Esophagus muscularis mucosa (tissue), 4 donors: ENCODE measurements around the gene TUB. TPM values are rescaled to one million over a fixed set of nuclear protein-coding genes. Genes with fewer than 3 reads are reported as not detected.
A peak's percentile ranks its signal among the peaks of the same experiment; 100 is the strongest.

Source experiments
- DNase-seq: peaks from one replicate; pipeline ENCODE4 v3.0.0-alpha.2; 2017; ENCODE audit errors: extremely low spot score
- H3K27ac ChIP-seq, 4 donors: fragments of 200-600 bp; sonication (generic); replicated peaks in 1 of 4; 1 replicate in 3 of 4; 2 replicates in 1 of 4; pipeline ENCODE4 v1.5.1; 2016 to 2019; ENCODE audit warnings: mild to moderate bottlenecking in 1 of 4
- H3K27me3 ChIP-seq, 4 donors: fragments of 200-600 bp; sonication (generic); one replicate each; pipeline versions ENCODE4 v1.5.1 to v1.6.0; 2016 to 2019
- H3K36me3 ChIP-seq, 4 donors: fragments of 200-600 bp; sonication (generic); one replicate each; pipeline ENCODE4 v1.5.1; 2016 to 2019
- H3K4me1 ChIP-seq, 4 donors: fragments of 200-600 bp; sonication (generic); one replicate each; pipeline ENCODE4 v1.5.1; 2016 to 2019
- H3K4me3 ChIP-seq, 4 donors: fragments of 200-600 bp; sonication (generic); 1 replicate in 2 of 4; 2 replicates in 2 of 4; pipeline ENCODE4 v1.5.1; 2016 to 2019; ENCODE audit warnings: mild to moderate bottlenecking in 4 of 4, moderate library complexity in 1 of 4
- H3K9me3 ChIP-seq, 4 donors: fragments of 200-600 bp; sonication (generic); 1 replicate in 3 of 4; 2 replicates in 1 of 4; pipeline ENCODE4 v1.5.1; 2016 to 2019
- EP300 ChIP-seq: sonication (generic); formaldehyde crosslinking; IDR thresholded peaks from one replicate; pipeline ENCODE4 v1.6.1; 2017; ENCODE audit warnings: antibody characterized with exemption
- POLR2A ChIP-seq: fragments of 450-650 bp; IDR thresholded peaks from one replicate; pipeline ENCODE4 v1.6.1; 2017; ENCODE audit warnings: antibody characterized with exemption, moderate library complexity, mild to moderate bottlenecking, low read depth
- POLR2AphosphoS5 ChIP-seq, 2 donors: sonication (generic); formaldehyde crosslinking; IDR thresholded peaks; one replicate each; pipeline ENCODE4 v1.6.1; 2017; ENCODE audit warnings: antibody characterized with exemption in 2 of 2
- WGBS: methylation state at CpG from one replicate; pipeline ENCODE4 v1.1.5; 2018; 5-methylcytosine and 5-hydroxymethylcytosine counted together
- intact Hi-C: fragments of 100-400 bp; cut with DNase I; formaldehyde crosslinking; loops from one replicate; pipeline ENCODE4 v1.15.1; 2023
- total RNA-seq, 4 donors: library from RNA; depleted of rRNA; stranded (reverse); fragments of >200 nt; gene quantifications; one replicate each; pipeline versions ENCODE4 v1.1.0 to v1.2.1, GENCODE V29; 2016
- TF ChIP-seq, protein P1 (sequence below), 3 experiments: fragments of 200-600 bp in 2 of 3; fragments of 450-650 bp in 1 of 3; sonication (generic) in 2 of 3; IDR thresholded peaks; one replicate each; pipeline ENCODE4 v1.5.1; 2017 to 2019; ENCODE audit warnings: antibody characterized with exemption in 3 of 3, mild to moderate bottlenecking in 2 of 3, moderate library complexity in 1 of 3

The TUB gene
- total RNA-seq, 4 donors from 2014 or later, result 8.3 to 18.3 (median 12.1) TPM

DNA sequence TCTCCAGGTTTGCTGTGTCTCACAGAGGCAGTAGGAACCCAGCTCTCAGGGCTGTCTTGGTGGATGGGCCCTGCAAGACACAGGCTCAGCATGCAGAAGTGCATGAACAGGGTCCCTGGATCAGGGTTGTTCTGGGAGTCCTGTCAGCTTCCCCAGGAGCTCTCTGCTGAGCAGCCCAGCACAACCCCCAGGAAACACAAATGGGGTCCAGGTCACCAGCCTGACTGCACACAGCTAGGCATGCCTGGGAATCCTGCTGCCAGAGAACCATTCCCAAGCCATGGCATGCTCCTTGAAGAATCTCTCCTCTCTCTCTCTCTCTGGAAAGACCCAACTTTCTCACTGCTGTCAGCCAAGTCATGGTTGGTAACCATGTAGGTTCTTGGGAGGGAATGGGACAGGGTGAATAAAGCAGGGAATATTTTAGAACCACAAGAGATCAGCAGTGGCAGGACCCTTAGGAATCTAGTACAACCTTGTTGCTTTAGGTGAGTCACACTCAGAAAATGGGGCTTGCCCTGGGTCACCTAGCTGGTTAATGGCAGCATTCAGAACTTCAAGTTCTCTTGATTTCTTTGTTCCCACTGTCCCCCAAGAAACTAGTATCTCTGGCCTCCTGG lies 21.4 kb downstream of the TUB start:
- Histone ChIP-seq H3K4me3 (no peak overlapping the region), H3K9me3 (no peaks in the 10 kb centered on the region), H3K4me1 (peaks cover 0 to 10% (median 1%) of the 10 kb centered on the region in 4 donors), H3K27me3 (no peaks in the 10 kb centered on the region), H3K27ac (no peak overlapping the region), H3K36me3 (peaks cover 10 to 88% (median 71%) of the 10 kb centered on the region in 4 donors)
- intact Hi-C loops, result no loop called here
- TF ChIP-seq, protein P1, sequence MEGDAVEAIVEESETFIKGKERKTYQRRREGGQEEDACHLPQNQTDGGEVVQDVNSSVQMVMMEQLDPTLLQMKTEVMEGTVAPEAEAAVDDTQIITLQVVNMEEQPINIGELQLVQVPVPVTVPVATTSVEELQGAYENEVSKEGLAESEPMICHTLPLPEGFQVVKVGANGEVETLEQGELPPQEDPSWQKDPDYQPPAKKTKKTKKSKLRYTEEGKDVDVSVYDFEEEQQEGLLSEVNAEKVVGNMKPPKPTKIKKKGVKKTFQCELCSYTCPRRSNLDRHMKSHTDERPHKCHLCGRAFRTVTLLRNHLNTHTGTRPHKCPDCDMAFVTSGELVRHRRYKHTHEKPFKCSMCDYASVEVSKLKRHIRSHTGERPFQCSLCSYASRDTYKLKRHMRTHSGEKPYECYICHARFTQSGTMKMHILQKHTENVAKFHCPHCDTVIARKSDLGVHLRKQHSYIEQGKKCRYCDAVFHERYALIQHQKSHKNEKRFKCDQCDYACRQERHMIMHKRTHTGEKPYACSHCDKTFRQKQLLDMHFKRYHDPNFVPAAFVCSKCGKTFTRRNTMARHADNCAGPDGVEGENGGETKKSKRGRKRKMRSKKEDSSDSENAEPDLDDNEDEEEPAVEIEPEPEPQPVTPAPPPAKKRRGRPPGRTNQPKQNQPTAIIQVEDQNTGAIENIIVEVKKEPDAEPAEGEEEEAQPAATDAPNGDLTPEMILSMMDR (IDR thresholded peaks at IDR 0.05), result no peak
- TF ChIP-seq POLR2AphosphoS5 (IDR thresholded peaks at IDR 0.05) (no peak), POLR2A (no peak), EP300 (no peak)
- DNase-seq, result peak; percentile 60

DNA sequence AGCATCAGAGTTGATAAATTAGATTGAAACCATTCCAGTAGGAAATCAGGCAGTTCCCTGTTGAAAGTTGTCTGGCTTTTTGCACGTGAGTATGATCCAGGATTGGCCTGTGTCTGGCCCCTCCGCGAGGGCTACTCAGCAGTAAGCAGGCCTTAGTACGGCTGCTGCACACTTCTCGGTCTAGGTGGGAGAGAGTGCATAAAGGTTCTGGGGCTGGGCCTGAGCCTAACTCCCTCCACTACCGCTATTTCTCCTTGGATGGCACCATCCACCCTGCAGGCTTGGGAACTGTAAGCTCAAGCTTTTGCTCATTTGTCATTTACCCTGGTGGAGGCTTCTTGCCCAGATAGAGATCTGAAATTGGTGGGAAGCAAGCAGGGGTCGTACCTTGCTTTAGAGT lies 22.0 kb downstream of the TUB start:
- Histone ChIP-seq H3K36me3 (peaks cover 10 to 86% (median 69%) of the 10 kb centered on the region in 4 donors), H3K4me1 (peaks cover 0 to 11% (median 1%) of the 10 kb centered on the region in 4 donors), H3K9me3 (no peaks in the 10 kb centered on the region), H3K27me3 (peaks cover 0 to under 1% (median 0%) of the 10 kb centered on the region in 4 donors), H3K4me3 (no peak overlapping the region), H3K27ac (no peak overlapping the region)
- WGBS, result 87% methylated on average over 3 of the region's 7 CpGs
- intact Hi-C loops, result no loop called here
- no peak for TF ChIP-seq POLR2A
- TF ChIP-seq EP300, result no peak
- TF ChIP-seq POLR2AphosphoS5 (IDR thresholded peaks at IDR 0.05), result no peak
- TF ChIP-seq, protein P1 (IDR thresholded peaks at IDR 0.05), result no peak
- DNase-seq, result peak; percentile 47

DNA sequence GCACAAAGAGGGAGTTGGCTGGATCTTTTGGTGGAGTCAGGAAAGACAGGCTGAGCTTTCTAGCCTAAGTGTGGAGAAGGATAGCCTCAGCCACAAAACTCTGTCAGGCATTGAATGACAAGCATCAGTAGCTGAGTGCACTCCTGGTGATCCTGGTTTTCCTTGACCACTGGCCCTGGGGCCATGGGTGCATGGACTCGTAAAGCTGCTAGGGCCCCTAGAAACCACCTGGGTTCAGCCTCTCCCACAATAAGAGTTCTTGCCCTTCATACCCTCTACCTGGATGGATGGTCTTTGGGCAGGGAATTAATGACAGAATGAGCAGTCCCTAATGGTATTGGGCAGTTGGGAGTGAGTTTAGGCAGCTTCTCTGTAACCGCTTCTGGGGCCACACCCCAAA lies 22.9 kb downstream of the TUB start:
- Histone ChIP-seq H3K27me3 (peaks cover 0 to 3% (median 0%) of the 10 kb centered on the region in 4 donors), H3K4me1 (peaks cover 0 to 17% (median 1%) of the 10 kb centered on the region in 4 donors), H3K4me3 (no peak overlapping the region), H3K9me3 (no peaks in the 10 kb centered on the region), H3K36me3 (peaks cover 10 to 79% (median 60%) of the 10 kb centered on the region in 4 donors), H3K27ac (no peak overlapping the region)
- intact Hi-C loops, result no loop called here
- TF ChIP-seq POLR2AphosphoS5 (IDR thresholded peaks at IDR 0.05) (no peak), EP300 (no peak), POLR2A (no peak)
- TF ChIP-seq, protein P1 (IDR thresholded peaks at IDR 0.05), result no peak
- peak; percentile 31 for DNase-seq
- WGBS, result 80% methylated on average over 2 of the region's 2 CpGs

DNA sequence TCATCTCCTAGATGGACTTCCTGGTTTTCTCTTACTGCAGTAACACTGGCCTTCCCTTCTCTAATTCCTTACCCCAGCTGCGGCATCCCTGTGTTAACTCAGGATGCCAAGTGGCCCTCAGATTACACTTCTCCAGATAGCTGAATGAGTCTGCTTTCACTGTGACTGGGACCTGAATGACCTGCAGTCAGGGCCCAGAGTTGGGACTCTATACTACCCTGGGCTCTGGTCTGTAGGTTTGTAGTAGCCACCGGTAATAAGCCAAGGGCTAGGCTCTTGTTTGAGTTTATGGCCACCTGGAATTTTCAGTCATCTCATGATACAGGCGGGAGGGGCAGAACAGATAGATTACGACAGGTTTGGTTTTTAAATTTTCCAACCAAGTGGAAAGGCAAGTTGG lies 24.1 kb downstream of the TUB start:
- Histone ChIP-seq H3K4me3 (no peak overlapping the region), H3K27me3 (peaks cover 0 to 3% (median 0%) of the 10 kb centered on the region in 4 donors), H3K36me3 (peaks cover 10 to 75% (median 54%) of the 10 kb centered on the region in 4 donors), H3K4me1 (peaks cover 0 to 17% (median 2%) of the 10 kb centered on the region in 4 donors), H3K9me3 (no peaks in the 10 kb centered on the region), H3K27ac (no peak overlapping the region)
- WGBS, result 92% methylated on average over 4 of the region's 4 CpGs
- DNase-seq, result peak; percentile 70
- no peak for TF ChIP-seq POLR2AphosphoS5 (IDR thresholded peaks at IDR 0.05)
- TF ChIP-seq EP300, result no peak
- no peak for TF ChIP-seq POLR2A
- TF ChIP-seq, protein P1 (IDR thresholded peaks at IDR 0.05), result no peak
- intact Hi-C loops, result no loop called here

DNA sequence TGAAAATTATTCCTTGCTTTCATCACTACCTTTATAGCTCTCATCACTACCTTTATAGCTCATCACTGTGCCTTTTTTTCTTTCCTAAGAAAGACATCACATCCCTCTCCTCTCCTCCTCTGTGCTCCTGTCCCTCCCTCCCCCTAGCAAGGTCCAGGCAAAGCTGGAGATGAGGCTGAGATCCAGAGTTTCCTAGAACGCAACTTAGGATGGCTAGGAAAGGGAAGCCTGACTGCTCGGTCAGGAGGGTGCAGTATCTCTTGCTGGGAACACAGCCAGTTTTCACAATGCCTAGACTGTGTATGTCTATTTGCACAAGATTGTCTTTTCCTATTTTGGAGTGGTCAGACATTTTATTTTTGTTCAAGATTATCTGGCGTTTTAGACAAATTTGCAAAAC lies 24.7 kb downstream of the TUB start:
- H3K36me3 ChIP-seq, result peaks cover 10 to 75% (median 50%) of the 10 kb centered on the region in 4 donors
- no peak overlapping the region for H3K4me3 ChIP-seq
- peak; percentile 60 for DNase-seq
- 47% methylated on average over 3 of the region's 3 CpGs for WGBS
- intact Hi-C loops, result no loop called here
- H3K27me3 ChIP-seq, result peaks cover 0 to 3% (median 0%) of the 10 kb centered on the region in 4 donors
- H3K9me3 ChIP-seq, result no peaks in the 10 kb centered on the region
- peaks cover 3 to 17% (median 7%) of the 10 kb centered on the region in 4 donors for H3K4me1 ChIP-seq
- TF ChIP-seq POLR2A (no peak), POLR2AphosphoS5 (IDR thresholded peaks at IDR 0.05) (no peak), EP300 (no peak)
- TF ChIP-seq, protein P1 (IDR thresholded peaks at IDR 0.05), result no peak
- H3K27ac ChIP-seq, result no peak overlapping the region
